Body of pancreas (tissue), 4 donors: ENCODE data around the gene ELOVL6. TPM values are rescaled to one million over a fixed set of nuclear protein-coding genes. Genes with fewer than 3 reads are reported as not detected.

Experiments used
- ATAC-seq: fragments of 150-250 bp; one replicate; pipeline ENCODE4 v1.9.1; 2016
- DNase-seq, 4 donors: peaks; one replicate each; pipeline ENCODE4 v3.0.0-alpha.2; 2019
- H3K27ac ChIP-seq, 4 donors: fragments of 200-600 bp; sonication (generic); 1 replicate in 3 of 4; 2 replicates in 1 of 4; pipeline versions ENCODE4 v1.5.1 to v1.6.1; 2016 to 2019; ENCODE audit warnings: mild to moderate bottlenecking in 1 of 4, mixed read lengths in 1 of 4, moderate library complexity in 1 of 4
- H3K27me3 ChIP-seq, 2 donors: fragments of 200-600 bp; sonication (generic); one replicate each; pipeline ENCODE4 v1.6.0; 2016; ENCODE audit warnings: mild to moderate bottlenecking in 1 of 2
- H3K36me3 ChIP-seq, 2 donors: fragments of 200-600 bp; sonication (generic); replicated peaks in 1 of 2; 2 replicates each; pipeline ENCODE4 v1.5.1; 2016; ENCODE audit warnings: low read depth in 2 of 2; ENCODE audit not compliant: insufficient read depth in 1 of 2
- H3K4me1 ChIP-seq: fragments of 200-600 bp; sonication (generic); one replicate; pipeline ENCODE4 v1.6.0; 2016
- H3K4me3 ChIP-seq, 2 donors: fragments of 200-600 bp; sonication (generic); 1 replicate in 1 of 2; 2 replicates in 1 of 2; pipeline ENCODE4 v1.5.1; 2016 to 2019
- H3K9me3 ChIP-seq, 3 donors: fragments of 200-600 bp; sonication (generic); 1 replicate in 2 of 3; 2 replicates in 1 of 3; pipeline ENCODE4 v1.5.1; 2016
- POLR2A ChIP-seq, 3 donors: fragments of 450-650 bp; IDR thresholded peaks; one replicate each; pipeline ENCODE4 v1.6.1; 2016; ENCODE audit warnings: antibody characterized with exemption in 3 of 3, mild to moderate bottlenecking in 2 of 3
- WGBS, 2 donors: methylation state at CpG; one replicate each; pipeline ENCODE4 v1.1.5; 2017; 5-methylcytosine and 5-hydroxymethylcytosine counted together
- intact Hi-C: fragments of 100-400 bp; cut with DNase I; formaldehyde crosslinking; loops from one replicate; pipeline ENCODE4 v1.15.1; 2023
- total RNA-seq, 2 donors: library from RNA; depleted of rRNA; stranded (reverse); fragments of >200 nt; gene quantifications; one replicate each; pipeline ENCODE4 v1.1.0, GENCODE V29; 2016
- TF ChIP-seq, protein P1 (sequence below), 7 experiments: fragments of 450-650 bp in 4 of 7; fragments of 200-600 bp in 3 of 7; sonication (generic) in 3 of 7; IDR thresholded peaks; one replicate each; pipeline ENCODE4 v1.5.1; 2016 to 2019; ENCODE audit warnings: antibody characterized with exemption in 7 of 7

The ELOVL6 gene
- total RNA-seq, 2 donors from 2014 or later: 0.78 to 0.99 TPM

DNA sequence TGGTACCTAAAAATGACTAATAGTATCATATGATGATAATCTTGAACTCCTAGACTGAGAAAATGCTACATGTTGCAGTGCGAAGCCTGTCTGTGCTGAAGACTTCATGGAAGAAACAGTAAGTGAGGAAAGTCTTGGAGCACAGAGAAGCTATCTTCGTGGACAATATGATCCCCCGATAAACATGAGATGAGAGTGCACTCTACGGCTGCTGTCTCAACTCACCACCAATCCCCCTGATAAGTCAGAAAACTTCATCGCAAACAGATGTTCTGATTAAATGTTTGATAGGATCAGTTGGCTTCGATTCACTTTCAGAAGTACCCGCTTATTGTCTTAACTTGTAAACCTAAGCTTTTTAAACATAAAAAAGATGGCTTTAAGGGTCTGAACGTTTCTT is 130.2 kb downstream of the ELOVL6 start:
- no peak for ATAC-seq
- Histone ChIP-seq H3K27ac (no peak overlapping the region), H3K9me3 (no peaks in the 10 kb centered on the region), H3K36me3 (no peaks in the 10 kb centered on the region), H3K4me3 (no peak overlapping the region), H3K4me1 (peaks cover 11% of the 10 kb centered on the region), H3K27me3 (no peaks in the 10 kb centered on the region)
- no peak for TF ChIP-seq POLR2A (IDR thresholded peaks at IDR 0.05)
- TF ChIP-seq, protein P1, sequence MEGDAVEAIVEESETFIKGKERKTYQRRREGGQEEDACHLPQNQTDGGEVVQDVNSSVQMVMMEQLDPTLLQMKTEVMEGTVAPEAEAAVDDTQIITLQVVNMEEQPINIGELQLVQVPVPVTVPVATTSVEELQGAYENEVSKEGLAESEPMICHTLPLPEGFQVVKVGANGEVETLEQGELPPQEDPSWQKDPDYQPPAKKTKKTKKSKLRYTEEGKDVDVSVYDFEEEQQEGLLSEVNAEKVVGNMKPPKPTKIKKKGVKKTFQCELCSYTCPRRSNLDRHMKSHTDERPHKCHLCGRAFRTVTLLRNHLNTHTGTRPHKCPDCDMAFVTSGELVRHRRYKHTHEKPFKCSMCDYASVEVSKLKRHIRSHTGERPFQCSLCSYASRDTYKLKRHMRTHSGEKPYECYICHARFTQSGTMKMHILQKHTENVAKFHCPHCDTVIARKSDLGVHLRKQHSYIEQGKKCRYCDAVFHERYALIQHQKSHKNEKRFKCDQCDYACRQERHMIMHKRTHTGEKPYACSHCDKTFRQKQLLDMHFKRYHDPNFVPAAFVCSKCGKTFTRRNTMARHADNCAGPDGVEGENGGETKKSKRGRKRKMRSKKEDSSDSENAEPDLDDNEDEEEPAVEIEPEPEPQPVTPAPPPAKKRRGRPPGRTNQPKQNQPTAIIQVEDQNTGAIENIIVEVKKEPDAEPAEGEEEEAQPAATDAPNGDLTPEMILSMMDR (IDR thresholded peaks at IDR 0.05): no peak
- intact Hi-C loops: no loop called here
- 75 to 80% methylated on average over 8 of the region's 8 CpGs for WGBS, 2 donors
- DNase-seq: no peak

DNA sequence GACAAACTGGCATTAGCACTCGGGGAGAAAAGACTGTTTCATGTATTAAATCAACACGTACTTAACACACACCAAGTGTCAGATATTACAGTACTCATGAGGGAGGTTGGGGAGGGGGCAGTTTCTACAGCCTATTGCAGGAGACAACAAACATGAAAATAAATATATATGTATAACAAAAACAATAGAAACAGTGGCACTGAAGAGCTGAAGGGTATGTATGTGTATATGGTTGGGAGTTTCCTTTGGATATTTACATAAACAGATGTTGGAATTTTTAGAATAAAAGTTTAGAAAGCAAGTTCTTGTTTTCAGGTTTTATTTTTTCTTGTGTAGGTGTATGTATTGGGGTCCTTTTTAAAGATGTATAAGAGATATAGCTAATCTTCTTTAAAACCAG is 133.5 kb downstream of the ELOVL6 start:
- peaks cover 6% of the 10 kb centered on the region for H3K4me1 ChIP-seq
- DNase-seq (no peak), ATAC-seq (no peak)
- intact Hi-C loops: no loop called here
- WGBS, 2 donors: 52% methylated on average over 2 of the region's 2 CpGs
- H3K27me3 ChIP-seq: no peaks in the 10 kb centered on the region
- no peak for TF ChIP-seq POLR2A (IDR thresholded peaks at IDR 0.05)
- TF ChIP-seq, protein P1 (IDR thresholded peaks at IDR 0.05): no peak
- no peaks in the 10 kb centered on the region for H3K36me3 ChIP-seq
- no peak overlapping the region for H3K27ac ChIP-seq
- H3K9me3 ChIP-seq: no peaks in the 10 kb centered on the region
- H3K4me3 ChIP-seq: no peak overlapping the region

DNA sequence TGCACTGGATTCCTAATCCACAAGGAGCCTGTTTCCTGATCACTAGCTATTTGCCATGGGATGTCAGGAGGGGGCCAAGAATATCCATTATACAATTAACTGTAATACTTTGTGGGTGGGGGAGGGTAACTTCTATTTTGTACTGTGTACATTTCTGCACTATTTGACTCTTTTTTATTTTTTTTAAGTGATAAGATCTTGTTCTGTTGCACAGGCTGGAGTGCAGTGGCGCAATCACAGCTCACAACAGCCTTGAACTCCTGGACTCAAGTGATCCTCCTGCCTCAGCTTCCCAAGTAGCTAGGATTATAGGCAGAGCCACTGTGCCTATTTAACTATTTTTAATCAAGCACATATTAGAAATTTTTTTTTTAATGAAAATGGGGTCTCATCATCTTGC is 134.1 kb downstream of the ELOVL6 start:
- TF ChIP-seq, protein P1 (IDR thresholded peaks at IDR 0.05): no peak
- TF ChIP-seq POLR2A (IDR thresholded peaks at IDR 0.05): no peak
- intact Hi-C loops: no loop called here
- no peaks in the 10 kb centered on the region for H3K9me3 ChIP-seq
- 17 to 55% methylated on average over 1 of the region's 1 CpG for WGBS, 2 donors
- DNase-seq: peak in 2 of 4 donors; percentile 19 to 29
- no peaks in the 10 kb centered on the region for H3K27me3 ChIP-seq
- H3K27ac ChIP-seq: no peak overlapping the region
- no peak overlapping the region for H3K4me3 ChIP-seq
- no peaks in the 10 kb centered on the region for H3K36me3 ChIP-seq
- ATAC-seq: no peak
- H3K4me1 ChIP-seq: peaks cover 6% of the 10 kb centered on the region

- H3K9me3 ChIP-seq: no peaks in the 10 kb centered on the region
- no peak overlapping the region for H3K4me3 ChIP-seq
- no peak overlapping the region for H3K27ac ChIP-seq
- no peaks in the 10 kb centered on the region for H3K36me3 ChIP-seq
- intact Hi-C loops: no loop called here
- ATAC-seq (no peak), DNase-seq (no peak)
- 88 to 92% methylated on average over 5 of the region's 5 CpGs for WGBS, 2 donors
- H3K27me3 ChIP-seq: no peaks in the 10 kb centered on the region
- H3K4me1 ChIP-seq: peaks cover 6% of the 10 kb centered on the region
- TF ChIP-seq POLR2A (IDR thresholded peaks at IDR 0.05): no peak
- TF ChIP-seq, protein P1 (IDR thresholded peaks at IDR 0.05): no peak
These were observed 136.2 kb downstream of the ELOVL6 start for GRCh38 chr4:110062166-110062565.

GRCh38 chr4:110061076-110061475 is 137.3 kb downstream of the ELOVL6 start:
- no peak overlapping the region for H3K4me3 ChIP-seq
- peaks cover 6% of the 10 kb centered on the region for H3K4me1 ChIP-seq
- no peak for ATAC-seq
- H3K27ac ChIP-seq: no peak overlapping the region
- intact Hi-C loops: no loop called here
- H3K36me3 ChIP-seq: no peaks in the 10 kb centered on the region
- H3K9me3 ChIP-seq: no peaks in the 10 kb centered on the region
- no peak for TF ChIP-seq POLR2A (IDR thresholded peaks at IDR 0.05)
- TF ChIP-seq, protein P1 (IDR thresholded peaks at IDR 0.05): no peak
- no peak for DNase-seq
- WGBS, 2 donors: 70 to 75% methylated on average over 2 of the region's 2 CpGs
- no peaks in the 10 kb centered on the region for H3K27me3 ChIP-seq
